Measurements from ENCODE around the gene CD58.
"Not testable (repeated sequence)": the region's sequence is repeated elsewhere in the genome, so short reads cannot be mapped to it uniquely, and the experiment has no call there.

- TF ChIP-seq EP300, CTCF, POLR2AphosphoS5 (IDR thresholded peaks at IDR 0.05): not testable (repeated sequence)
Measured at GRCh38 chr1:116590359-116591005, 19.7 kb upstream of the CD58 start.

Data from suprapubic skin (tissue), 4 donors.